Keratinocyte (primary cell): ENCODE results near the gene TNIK. TPM values are rescaled to one million over a fixed set of nuclear protein-coding genes. Genes with fewer than 3 reads are reported as not detected.

ENCODE experiments used
- DNase-seq: peaks from one replicate; pipeline ENCODE4 v3.0.0-alpha.2; 2011; ENCODE audit warnings: low read depth, missing footprints, low spot score
- FAIRE-seq: peaks from 2 replicates; lab custom pipeline; 2011; peaks lifted over from hg19 to GRCh38; lab: Jason Lieb, UNC
- H2AFZ ChIP-seq: 2 replicates; pipeline ENCODE4 v1.6.0; 2012; ENCODE audit warnings: low read length, control low read depth, inconsistent platforms; ENCODE audit not compliant: control insufficient read depth
- H3K27ac ChIP-seq: 2 replicates; pipeline ENCODE4 v1.5.1; 2011; ENCODE audit warnings: low read length; ENCODE audit not compliant: control insufficient read depth, insufficient read depth
- H3K27me3 ChIP-seq: 3 replicates; pipeline ENCODE4 v1.6.0; 2011; ENCODE audit warnings: low read length; ENCODE audit not compliant: control insufficient read depth, insufficient read depth; ENCODE audit errors: extremely low read depth
- H3K36me3 ChIP-seq, 2 experiments: 2 replicates in 1 of 2; 3 replicates in 1 of 2; pipeline ENCODE4 v1.5.1; 2011; ENCODE audit warnings: low read length in 2 of 2, mild to moderate bottlenecking in 1 of 2; ENCODE audit not compliant: control insufficient read depth in 2 of 2, insufficient read depth in 2 of 2; ENCODE audit errors: extremely low read depth in 1 of 2
- H3K4me1 ChIP-seq: 3 replicates; pipeline ENCODE4 v1.5.1; 2011; ENCODE audit warnings: low read length; ENCODE audit not compliant: control insufficient read depth, insufficient read depth; ENCODE audit errors: extremely low read depth
- H3K4me2 ChIP-seq: 3 replicates; pipeline ENCODE4 v1.6.0; 2011; ENCODE audit warnings: low read depth, low read length; ENCODE audit not compliant: control insufficient read depth, insufficient read depth; ENCODE audit errors: extremely low read depth
- H3K4me3 ChIP-seq, 3 experiments: fragments of 200-600 bp in 1 of 3; sonication (generic) in 1 of 3; 2 replicates in 2 of 3; 3 replicates in 1 of 3; pipeline ENCODE4 v1.5.1; 2011 to 2016; ENCODE audit warnings: low read length in 3 of 3, mild to moderate bottlenecking in 3 of 3, control low read depth in 2 of 3, inconsistent platforms in 1 of 3, low read depth in 1 of 3, mixed read lengths in 1 of 3, mixed run types in 1 of 3, moderate library complexity in 1 of 3; ENCODE audit not compliant: control insufficient read depth in 2 of 3, insufficient read depth in 2 of 3; ENCODE audit errors: extremely low read depth in 1 of 3
- H3K79me2 ChIP-seq: 2 replicates; pipeline ENCODE4 v1.6.0; 2012; ENCODE audit warnings: low read length; ENCODE audit not compliant: control insufficient read depth, insufficient read depth
- H3K9ac ChIP-seq: 3 replicates; pipeline ENCODE4 v1.6.0; 2011; ENCODE audit warnings: low read length; ENCODE audit not compliant: control insufficient read depth, insufficient read depth; ENCODE audit errors: extremely low read depth
- H3K9me1 ChIP-seq: 3 replicates; pipeline ENCODE4 v1.6.0; 2011; ENCODE audit warnings: low read length; ENCODE audit not compliant: control insufficient read depth, insufficient read depth; ENCODE audit errors: extremely low read depth
- H3K9me3 ChIP-seq: 2 replicates; pipeline ENCODE4 v1.5.1; 2012; ENCODE audit warnings: low read depth, low read length; ENCODE audit not compliant: control insufficient read depth
- H4K20me1 ChIP-seq: 3 replicates; pipeline ENCODE4 v1.6.0; 2011; ENCODE audit warnings: low read length; ENCODE audit not compliant: control insufficient read depth, insufficient read depth; ENCODE audit errors: extremely low read depth
- CTCF ChIP-seq, 3 experiments: IDR thresholded peaks in 1 of 3; conservative IDR thresholded peaks in 1 of 3; optimal IDR thresholded peaks in 1 of 3; 2 replicates in 2 of 3; 3 replicates in 1 of 3; pipeline versions ENCODE3 to v1.5.1; 2011; ENCODE audit warnings: low read length in 3 of 3, mild to moderate bottlenecking in 3 of 3, moderate library complexity in 2 of 3, control low read depth in 1 of 3, inconsistent platforms in 1 of 3; ENCODE audit not compliant: insufficient read depth in 2 of 3; ENCODE audit errors: extremely low read depth in 1 of 3
- EZH2 ChIP-seq: IDR thresholded peaks from one replicate; pipeline ENCODE4 v1.6.1; 2012; ENCODE audit warnings: inconsistent platforms, mild to moderate bottlenecking, low read length, moderate library complexity
- dilution Hi-C: fragments of 300-500 bp; cut with MboI; formaldehyde crosslinking; loops from one replicate; pipeline ENCODE4 v1.7.0; 2020; ENCODE audit warnings: low sequenced_read_pairs; ENCODE audit not compliant: extremely low pct_ligation_motif_present
- polyA plus RNA-seq, 5 experiments: library from polyadenylated mRNA; depleted of rRNA in 3 of 5; stranded (reverse) in 3 of 5; stranded (forward) in 1 of 5; unstranded in 1 of 5; fragments of >200 nt; gene quantifications; 1 replicate in 1 of 5; 2 replicates in 3 of 5; 3 replicates in 1 of 5; pipeline versions ENCODE4 v1.2.1 to v1.2.3, GENCODE V29; 2011 to 2012; ENCODE audit warnings: missing spikeins in 2 of 5, low read depth in 1 of 5, low replicate concordance in 1 of 5

Gene TNIK
- polyA plus RNA-seq, 1 donor (not counting 4 experiments of a cell fraction or from before 2014, with no cell fraction given): 4.4 TPM

DNA sequence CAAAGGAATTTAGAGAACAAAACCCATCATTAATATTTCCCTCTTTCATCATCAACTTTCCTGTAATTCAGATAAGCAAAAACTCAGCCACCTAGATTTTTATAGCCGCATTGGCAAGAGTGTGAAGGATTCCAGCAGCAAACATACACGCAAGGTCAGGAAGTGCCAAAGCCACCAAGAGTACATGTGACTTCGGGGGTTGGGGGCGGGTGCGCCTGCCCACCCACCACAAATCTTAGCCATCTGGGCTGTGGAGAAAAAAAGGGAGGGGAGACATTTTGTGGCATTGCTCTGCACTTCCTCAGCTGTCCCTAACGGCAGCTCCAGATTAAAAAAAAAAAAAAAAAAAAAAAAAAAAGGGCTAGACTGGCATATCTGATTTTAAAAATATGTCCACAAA is 148.4 kb downstream of the TNIK start:
- Histone ChIP-seq H2AFZ (no peak overlapping the region), H3K4me3 (no peak overlapping the region), H4K20me1 (no peaks in the 10 kb centered on the region), H3K27me3 (no peaks in the 10 kb centered on the region), H3K79me2 (no peaks in the 10 kb centered on the region), H3K4me2 (no peak overlapping the region), H3K9ac (no peak overlapping the region), H3K9me3 (no peaks in the 10 kb centered on the region), H3K36me3 (no peaks in the 10 kb centered on the region), H3K9me1 (no peaks in the 10 kb centered on the region), H3K27ac (no peak overlapping the region), H3K4me1 (peaks cover 13% of the 10 kb centered on the region)
- DNase-seq (no peak), FAIRE-seq (no peak)
- TF ChIP-seq EZH2: no peak
- no peak for TF ChIP-seq CTCF (optimal IDR thresholded peaks at IDR 0.05 in 1 of 3, IDR thresholded peaks at IDR 0.05 in 1 of 3, conservative IDR thresholded peaks at IDR 0.05 in 1 of 3; ENCODE audit: extremely low read depth in 1 of 3, insufficient read depth in 2 of 3, low read length in 3 of 3)
- dilution Hi-C loops: no loop called here

DNA sequence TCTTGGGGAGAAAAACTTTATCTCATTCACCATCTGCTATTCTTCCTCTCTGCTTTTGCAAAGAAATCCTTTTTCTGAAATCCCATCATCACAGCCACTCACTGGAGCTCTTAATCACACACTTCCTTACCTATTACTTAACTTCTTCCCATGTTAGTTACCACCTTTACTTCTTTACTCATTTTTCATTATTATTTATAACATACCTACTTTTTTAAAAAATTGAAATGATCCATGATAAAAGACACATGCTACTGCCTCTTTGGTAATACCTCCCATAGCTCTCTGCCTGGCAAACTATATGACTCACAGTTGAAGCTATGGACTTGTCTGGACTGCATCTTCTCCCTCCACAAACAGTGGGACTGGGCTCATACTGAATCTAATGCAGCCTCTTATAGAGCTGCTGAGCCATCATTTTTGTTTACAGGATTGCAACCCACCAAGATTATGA is 150.3 kb downstream of the TNIK start:
- H3K27me3 ChIP-seq: no peaks in the 10 kb centered on the region
- H3K4me1 ChIP-seq: peaks cover 17% of the 10 kb centered on the region
- H3K9ac ChIP-seq: no peak overlapping the region
- peak; percentile 81 for FAIRE-seq
- H3K79me2 ChIP-seq: no peaks in the 10 kb centered on the region
- H3K9me1 ChIP-seq: no peaks in the 10 kb centered on the region
- H3K4me2 ChIP-seq: peak overlapping the region; percentile 31
- H2AFZ ChIP-seq: no peak overlapping the region
- DNase-seq: peak; percentile 46
- H3K36me3 ChIP-seq: no peaks in the 10 kb centered on the region
- dilution Hi-C loops: no loop called here
- no peak overlapping the region for H3K27ac ChIP-seq
- no peaks in the 10 kb centered on the region for H4K20me1 ChIP-seq
- no peak overlapping the region for H3K4me3 ChIP-seq
- TF ChIP-seq CTCF (optimal IDR thresholded peaks at IDR 0.05 in 1 of 3, IDR thresholded peaks at IDR 0.05 in 1 of 3, conservative IDR thresholded peaks at IDR 0.05 in 1 of 3; ENCODE audit: extremely low read depth in 1 of 3, insufficient read depth in 2 of 3, low read length in 3 of 3) (no peak), EZH2 (no peak)
- H3K9me3 ChIP-seq: no peaks in the 10 kb centered on the region
